Testis (tissue), 2 donors: ENCODE measurements around the gene FRAS1.

ENCODE experiments used
- CTCF ChIP-seq, 3 experiments: fragments of 450-650 bp in 2 of 3; fragments of 200-600 bp in 1 of 3; sonication (generic) in 1 of 3; IDR thresholded peaks; one replicate each; pipeline ENCODE4 v1.5.1; 2016 to 2019; ENCODE audit warnings: antibody characterized with exemption in 3 of 3, mild to moderate bottlenecking in 2 of 3, moderate library complexity in 1 of 3
- POLR2A ChIP-seq: fragments of 450-650 bp; IDR thresholded peaks from one replicate; pipeline ENCODE4 v1.6.1; 2017; ENCODE audit warnings: antibody characterized with exemption, mild to moderate bottlenecking, moderate library complexity

GRCh38 chr4:78534286-78534955 is 477.3 kb downstream of the FRAS1 start:
- TF ChIP-seq CTCF (IDR thresholded peaks at IDR 0.05) (no peak), POLR2A (no peak)
